ENCODE results near the gene G6PC3. TPM values are rescaled to one million over a fixed set of nuclear protein-coding genes. Genes with fewer than 3 reads are reported as not detected.

Gene G6PC3
- total RNA-seq, 2 donors from 2014 or later, result 18.4 to 19.7 TPM

DNA sequence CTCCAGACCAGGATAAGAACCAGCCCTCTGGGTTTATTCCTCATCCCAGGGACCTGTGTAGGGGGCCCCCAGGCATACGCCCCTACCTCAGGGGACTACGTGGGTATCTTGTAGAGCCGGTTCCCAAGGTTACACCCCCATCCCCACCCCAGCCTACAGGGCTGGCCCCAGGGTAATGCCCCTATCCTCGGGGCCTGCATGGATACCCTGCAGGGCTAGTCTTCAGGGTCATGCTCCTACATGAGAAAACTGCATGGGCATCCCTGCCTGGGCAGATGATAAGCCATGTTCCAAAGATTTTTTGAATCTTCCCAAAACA, 38.7 kb downstream of the G6PC3 start:
- H3K4me3 Mint-ChIP-seq, result no peak overlapping the region
- H3K4me1 Mint-ChIP-seq (ENCODE audit: low read depth), result peaks cover 25% of the 10 kb centered on the region
- H3K27ac Mint-ChIP-seq, result no peak overlapping the region
- H3K9me3 Mint-ChIP-seq, result no peaks in the 10 kb centered on the region
- ATAC-seq (replicated peaks in 1 of 2) (no peak), DNase-seq (no peak)
- H3K27me3 Mint-ChIP-seq (ENCODE audit: low read depth), result no peaks in the 10 kb centered on the region
- no peaks in the 10 kb centered on the region for H3K36me3 Mint-ChIP-seq (ENCODE audit: insufficient read depth in 2 of 2)

DNA sequence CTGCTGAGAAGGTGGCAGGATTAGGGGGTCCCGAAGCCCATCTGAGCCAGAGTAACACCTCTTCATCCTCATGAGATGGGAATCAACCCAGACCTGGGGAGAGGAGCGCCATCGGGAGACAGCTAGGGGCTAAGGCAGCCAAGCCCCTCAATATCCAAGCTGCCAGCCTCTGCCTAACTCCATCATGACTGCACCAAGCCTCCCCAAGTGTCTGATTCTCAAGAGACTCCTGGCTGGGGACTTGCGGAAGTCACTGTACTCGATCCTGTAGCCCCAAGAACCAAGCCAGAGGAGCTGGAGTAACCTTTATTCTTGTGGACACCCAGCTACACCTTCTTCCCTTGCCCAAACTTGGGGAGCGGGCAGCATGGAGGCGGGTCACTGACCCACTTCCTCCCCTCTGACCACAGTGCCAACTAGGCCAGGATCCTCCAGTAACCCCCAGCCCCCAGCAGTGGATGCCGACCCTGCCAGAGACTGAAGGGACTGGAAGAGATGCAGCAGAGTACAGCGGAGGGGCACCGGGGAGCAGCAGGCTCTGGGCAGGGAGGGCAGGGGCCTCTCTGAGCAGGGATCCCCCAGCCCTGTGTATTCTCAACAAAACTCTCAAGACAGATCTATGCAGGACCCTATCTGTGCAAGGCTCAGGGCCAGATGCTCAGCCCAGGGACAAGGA, 39.6 kb downstream of the G6PC3 start:
- Mint-ChIP-seq H3K4me3 (peak overlapping the region in 1 of 2 donors; percentile 70), H3K27ac (no peak overlapping the region), H3K27me3 (ENCODE audit: low read depth) (no peaks in the 10 kb centered on the region), H3K4me1 (ENCODE audit: low read depth) (peaks cover 25% of the 10 kb centered on the region), H3K9me3 (no peaks in the 10 kb centered on the region), H3K36me3 (ENCODE audit: insufficient read depth in 2 of 2) (no peaks in the 10 kb centered on the region)
- ATAC-seq (replicated peaks in 1 of 2), result no peak
- no peak for DNase-seq

DNA sequence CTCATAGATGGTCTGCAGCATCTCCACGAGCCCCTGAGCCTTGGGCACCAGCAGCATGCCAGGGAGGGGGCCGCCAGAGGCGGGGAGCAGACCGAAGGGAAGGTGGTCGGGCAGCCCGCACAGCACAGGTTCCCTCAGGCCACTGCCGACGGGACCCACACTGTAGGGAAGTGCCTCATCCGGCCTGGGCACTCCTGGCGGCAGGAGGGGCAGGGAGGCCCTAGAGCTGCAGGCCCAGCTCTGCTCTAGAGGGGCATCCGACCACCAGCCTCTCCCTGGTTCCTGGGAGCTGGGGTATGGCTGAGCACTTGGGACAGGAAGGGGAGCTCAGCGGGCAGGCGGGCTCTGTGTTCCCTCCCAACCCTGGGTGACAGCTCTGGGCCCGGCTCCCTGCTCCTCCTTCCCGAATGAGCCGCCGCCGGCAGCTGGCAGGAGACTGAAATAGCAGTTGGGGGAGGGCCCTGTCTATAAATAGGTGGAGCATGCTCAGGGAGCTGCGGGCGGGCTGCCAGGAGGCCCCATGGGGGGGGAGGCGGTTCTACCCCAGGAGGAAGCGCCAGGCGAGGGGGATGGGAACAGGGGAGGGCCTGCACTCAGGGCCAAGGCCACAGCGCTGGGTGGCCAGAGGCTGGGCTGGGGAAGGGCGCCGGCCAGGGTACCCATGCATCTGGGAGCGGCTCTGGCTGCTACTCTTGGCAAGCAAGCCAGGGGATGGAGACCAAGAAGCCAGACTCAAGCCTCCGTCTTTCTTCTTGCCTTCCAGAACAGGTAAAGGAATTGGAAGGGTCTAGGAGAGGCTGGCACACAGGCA, 40.5 kb downstream of the G6PC3 start:
- no peak overlapping the region for H3K27ac Mint-ChIP-seq
- H3K4me3 Mint-ChIP-seq, result peak overlapping the region; percentile 55 to 70

DNA sequence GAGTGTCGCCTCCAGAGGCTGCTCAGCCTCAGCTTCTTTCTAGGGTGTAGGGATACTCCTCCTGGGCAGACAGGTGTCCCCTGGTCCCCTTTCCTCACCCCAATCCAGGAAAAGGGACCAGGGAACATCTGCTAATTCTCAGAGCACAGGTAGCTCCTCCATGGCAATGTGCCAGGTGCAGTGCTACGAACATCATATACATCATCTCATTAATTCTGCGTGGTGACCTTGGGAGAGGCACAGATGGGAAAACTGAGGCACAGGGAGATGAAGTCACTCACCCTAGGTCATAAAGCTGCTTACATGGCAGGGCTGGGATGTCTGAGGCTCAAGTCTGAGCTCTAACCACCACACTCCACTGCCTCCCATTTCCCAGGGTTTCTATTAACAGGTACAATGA, 41.2 kb downstream of the G6PC3 start:
- Mint-ChIP-seq H3K27ac (no peak overlapping the region), H3K4me3 (peak overlapping the region in 1 of 2 donors; percentile 70), H3K4me1 (ENCODE audit: low read depth) (peaks cover 25% of the 10 kb centered on the region), H3K9me3 (no peaks in the 10 kb centered on the region), H3K27me3 (ENCODE audit: low read depth) (no peaks in the 10 kb centered on the region), H3K36me3 (ENCODE audit: insufficient read depth in 2 of 2) (no peaks in the 10 kb centered on the region)
- ATAC-seq (replicated peaks in 1 of 2) (no peak), DNase-seq (no peak)

More for the DNA sequence above, 40.5 kb downstream of the G6PC3 start:
- ATAC-seq (replicated peaks in 1 of 2) (peak; percentile 56 to 69), DNase-seq (peak; percentile 45 to 54)
- Mint-ChIP-seq H3K9me3 (no peaks in the 10 kb centered on the region), H3K4me1 (ENCODE audit: low read depth) (peaks cover 25% of the 10 kb centered on the region), H3K36me3 (ENCODE audit: insufficient read depth in 2 of 2) (no peaks in the 10 kb centered on the region), H3K27me3 (ENCODE audit: low read depth) (no peaks in the 10 kb centered on the region)

DNA sequence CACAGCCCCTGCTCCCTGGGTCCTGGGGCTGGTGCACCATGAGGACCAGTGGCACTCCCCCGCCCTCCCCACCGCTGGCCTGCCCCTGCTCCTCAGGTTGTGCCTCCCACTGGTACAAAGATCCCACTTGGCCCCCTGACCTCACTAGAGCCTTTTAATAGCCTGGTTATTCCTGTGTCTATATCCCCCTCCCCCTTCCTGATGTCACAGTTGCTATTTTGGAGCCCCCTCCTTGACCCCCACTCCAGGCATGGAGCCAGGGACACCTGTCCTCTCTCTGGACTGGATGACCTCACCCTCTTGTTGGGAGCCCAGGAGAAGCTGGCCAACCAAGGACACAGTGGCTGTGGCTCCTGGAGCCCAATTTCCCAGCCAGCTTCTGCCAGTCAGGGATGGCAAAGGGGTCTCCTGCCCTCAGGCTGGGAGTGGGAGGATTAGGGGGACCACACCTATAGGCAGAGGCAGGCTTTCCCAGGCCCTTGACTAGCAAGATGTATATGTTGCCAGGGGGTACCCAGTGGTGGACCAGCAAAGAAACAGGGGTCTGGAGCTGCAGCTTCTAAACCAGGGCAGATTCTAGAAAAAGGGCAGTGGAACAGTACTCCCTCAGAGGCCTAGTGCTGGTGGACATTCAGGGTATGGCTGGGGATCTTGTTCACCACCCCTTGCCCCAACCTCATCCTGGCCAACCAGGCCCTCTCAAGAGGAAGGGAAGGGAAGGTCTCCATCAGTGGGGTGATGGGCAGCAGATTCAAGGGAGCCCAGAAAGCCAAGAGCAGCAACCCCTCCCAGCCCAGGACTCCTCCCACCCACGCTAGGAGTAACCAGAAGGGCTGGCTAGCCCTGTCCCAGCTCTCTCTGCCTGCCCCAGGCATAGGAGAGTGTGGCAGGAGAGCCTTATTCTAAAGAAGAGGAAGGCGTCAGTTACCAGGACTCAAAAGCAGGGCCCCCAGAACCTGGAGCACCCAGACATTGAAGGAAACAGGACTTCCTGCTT, 42.0 kb downstream of the G6PC3 start:
- peaks cover 25% of the 10 kb centered on the region for H3K4me1 Mint-ChIP-seq (ENCODE audit: low read depth)
- no peak for DNase-seq
- no peak for ATAC-seq (replicated peaks in 1 of 2)
- no peak overlapping the region for H3K27ac Mint-ChIP-seq
- H3K4me3 Mint-ChIP-seq, result no peak overlapping the region
- H3K36me3 Mint-ChIP-seq (ENCODE audit: insufficient read depth in 2 of 2), result no peaks in the 10 kb centered on the region
- no peaks in the 10 kb centered on the region for H3K27me3 Mint-ChIP-seq (ENCODE audit: low read depth)
- no peaks in the 10 kb centered on the region for H3K9me3 Mint-ChIP-seq

DNA sequence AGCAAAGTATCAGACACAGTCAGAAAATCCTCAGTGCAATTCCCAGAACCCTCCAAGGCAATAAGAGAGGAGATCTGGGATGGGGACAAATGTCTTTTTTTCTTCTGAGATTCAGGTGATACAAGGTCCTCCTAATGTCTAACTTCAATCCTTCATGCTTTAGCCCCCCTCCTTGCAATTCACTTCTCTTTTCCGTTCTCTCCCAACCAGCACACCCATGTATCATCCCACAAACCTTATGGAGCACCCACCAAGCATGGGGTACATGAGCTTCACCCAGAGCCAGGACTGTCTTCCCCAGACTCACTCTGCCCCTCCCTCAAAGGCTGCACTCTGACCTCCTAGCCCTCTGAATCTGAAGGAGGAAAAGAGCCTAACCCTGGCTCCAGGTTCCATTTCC, 42.8 kb downstream of the G6PC3 start:
- H3K36me3 Mint-ChIP-seq (ENCODE audit: insufficient read depth in 2 of 2), result no peaks in the 10 kb centered on the region
- no peak overlapping the region for H3K4me3 Mint-ChIP-seq
- H3K9me3 Mint-ChIP-seq, result no peaks in the 10 kb centered on the region
- DNase-seq, result no peak
- H3K27ac Mint-ChIP-seq, result no peak overlapping the region
- peaks cover 25% of the 10 kb centered on the region for H3K4me1 Mint-ChIP-seq (ENCODE audit: low read depth)
- H3K27me3 Mint-ChIP-seq (ENCODE audit: low read depth), result no peaks in the 10 kb centered on the region
- ATAC-seq (replicated peaks in 1 of 2), result no peak

DNA sequence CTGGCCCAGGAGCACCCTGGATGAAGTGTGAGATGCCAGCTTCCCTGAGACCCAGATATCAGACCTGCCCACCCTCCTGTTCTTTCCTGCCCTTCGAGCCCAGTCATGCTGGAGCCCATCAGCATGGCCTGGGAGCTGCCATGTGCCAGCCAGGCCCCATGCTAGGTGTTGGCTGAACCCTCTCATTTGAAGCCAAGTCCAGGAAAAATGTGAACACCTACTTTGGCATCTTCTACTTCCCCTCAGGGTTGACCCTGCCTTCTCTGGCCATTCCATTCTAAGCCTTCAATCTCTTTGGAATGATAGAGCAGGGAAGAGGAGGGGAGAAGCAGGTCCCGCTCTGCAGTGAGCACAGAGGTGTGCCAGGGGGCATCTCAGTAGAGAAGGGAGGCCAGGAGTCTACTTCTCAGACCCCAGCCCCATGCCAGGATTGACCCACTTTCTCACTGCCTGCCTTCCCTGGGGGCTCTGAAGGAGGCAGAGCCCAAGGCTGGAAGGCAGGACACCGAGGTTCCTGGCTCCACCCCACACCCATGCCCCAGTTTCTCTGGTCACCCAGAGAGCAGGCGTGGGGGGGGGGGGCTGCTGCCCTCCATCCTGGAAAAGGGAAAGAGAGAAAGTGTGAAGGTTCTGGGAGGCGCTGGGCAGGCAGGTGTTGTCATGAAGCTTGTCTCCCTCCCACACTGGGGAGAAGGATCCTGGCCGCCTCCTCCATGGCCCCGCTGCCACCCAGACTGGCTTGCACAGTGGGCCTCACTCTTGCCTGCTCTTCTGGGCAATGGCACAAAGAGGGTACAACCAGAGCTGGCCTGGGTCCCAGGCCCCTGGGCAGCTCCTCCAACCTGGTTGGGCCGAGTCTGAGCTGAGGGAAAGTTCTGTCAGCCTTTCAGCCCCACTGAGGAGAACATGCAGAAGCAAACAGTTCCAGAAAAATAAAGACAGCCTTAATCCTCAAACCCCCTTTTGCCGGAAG, 43.6 kb downstream of the G6PC3 start:
- ATAC-seq (replicated peaks in 1 of 2) (no peak), DNase-seq (no peak)
- H3K27ac Mint-ChIP-seq, result no peak overlapping the region
- H3K4me1 Mint-ChIP-seq (ENCODE audit: low read depth), result peaks cover 25% of the 10 kb centered on the region
- no peaks in the 10 kb centered on the region for H3K9me3 Mint-ChIP-seq
- no peaks in the 10 kb centered on the region for H3K36me3 Mint-ChIP-seq (ENCODE audit: insufficient read depth in 2 of 2)
- no peak overlapping the region for H3K4me3 Mint-ChIP-seq
- H3K27me3 Mint-ChIP-seq (ENCODE audit: low read depth), result no peaks in the 10 kb centered on the region

DNA sequence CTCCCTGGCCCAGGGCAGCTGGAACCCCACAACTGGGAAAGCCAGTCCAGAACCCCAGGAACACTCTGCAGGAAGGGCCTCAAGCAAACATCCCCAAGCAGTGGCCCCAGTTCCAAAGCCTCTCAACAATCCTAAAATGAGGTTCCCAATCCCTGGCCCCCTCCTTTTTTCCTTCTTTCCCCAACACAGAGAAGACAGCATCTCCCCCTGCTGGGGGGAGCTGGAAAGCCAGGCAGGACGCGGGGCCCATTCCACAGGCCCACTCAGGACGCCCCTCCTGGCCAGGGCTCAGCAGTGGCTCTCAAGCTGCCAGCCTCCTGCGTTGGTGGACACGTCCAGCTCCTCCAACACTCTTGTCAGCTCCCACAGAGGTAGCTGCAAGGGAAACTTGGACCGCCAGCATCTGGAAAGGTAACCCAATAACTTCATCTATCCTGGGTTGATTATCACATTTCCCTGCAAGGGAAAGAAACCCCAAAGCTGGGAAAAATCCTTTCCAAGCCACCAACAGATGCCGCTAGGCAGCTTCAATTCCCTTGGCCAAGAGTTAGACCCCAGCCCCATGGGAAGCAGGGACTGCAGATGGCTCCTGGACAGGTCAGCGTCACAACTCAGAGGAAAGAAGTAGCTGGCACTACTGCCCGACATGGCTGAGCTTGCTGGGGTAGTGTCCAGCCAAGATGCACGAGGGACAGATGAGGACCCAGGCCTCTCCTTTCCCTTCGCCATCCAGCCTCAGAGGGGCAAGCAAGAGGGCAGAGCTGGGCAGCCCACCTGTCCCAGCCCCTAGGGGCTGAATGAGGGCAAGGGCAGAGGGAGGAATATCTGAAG, 45.3 kb downstream of the G6PC3 start:
- Mint-ChIP-seq H3K9me3 (no peaks in the 10 kb centered on the region), H3K27ac (no peak overlapping the region), H3K27me3 (ENCODE audit: low read depth) (no peaks in the 10 kb centered on the region), H3K4me1 (ENCODE audit: low read depth) (peaks cover 20% of the 10 kb centered on the region), H3K36me3 (ENCODE audit: insufficient read depth in 2 of 2) (no peaks in the 10 kb centered on the region), H3K4me3 (no peak overlapping the region)
- ATAC-seq (replicated peaks in 1 of 2), result no peak
- peak in 1 of 2 donors; percentile 18 for DNase-seq

DNA sequence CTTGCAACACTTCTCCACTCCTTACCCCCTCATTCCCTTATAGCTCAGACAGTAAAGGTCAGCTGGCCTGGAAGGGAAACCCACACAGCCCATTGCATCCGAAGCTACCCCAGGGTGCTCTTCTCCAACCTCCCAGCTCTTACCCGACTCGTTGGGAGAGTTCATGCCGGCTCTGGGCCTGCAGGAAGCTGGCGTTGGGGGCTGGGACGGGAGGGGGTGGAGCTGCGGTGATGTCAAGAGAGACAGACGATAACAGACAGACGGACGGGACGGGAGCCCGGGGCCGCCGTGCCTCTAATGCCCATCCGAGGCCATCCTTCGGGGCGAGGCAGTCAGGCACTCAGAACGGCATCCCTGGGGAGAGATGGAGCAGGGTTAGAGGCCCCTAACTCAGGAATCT, 46.8 kb downstream of the G6PC3 start:
- no peaks in the 10 kb centered on the region for H3K36me3 Mint-ChIP-seq (ENCODE audit: insufficient read depth in 2 of 2)
- ATAC-seq (replicated peaks in 1 of 2), result no peak
- no peak for DNase-seq
- H3K27ac Mint-ChIP-seq, result no peak overlapping the region
- no peak overlapping the region for H3K4me3 Mint-ChIP-seq
- peaks cover 17% of the 10 kb centered on the region for H3K4me1 Mint-ChIP-seq (ENCODE audit: low read depth)
- no peaks in the 10 kb centered on the region for H3K9me3 Mint-ChIP-seq
- no peaks in the 10 kb centered on the region for H3K27me3 Mint-ChIP-seq (ENCODE audit: low read depth)

DNA sequence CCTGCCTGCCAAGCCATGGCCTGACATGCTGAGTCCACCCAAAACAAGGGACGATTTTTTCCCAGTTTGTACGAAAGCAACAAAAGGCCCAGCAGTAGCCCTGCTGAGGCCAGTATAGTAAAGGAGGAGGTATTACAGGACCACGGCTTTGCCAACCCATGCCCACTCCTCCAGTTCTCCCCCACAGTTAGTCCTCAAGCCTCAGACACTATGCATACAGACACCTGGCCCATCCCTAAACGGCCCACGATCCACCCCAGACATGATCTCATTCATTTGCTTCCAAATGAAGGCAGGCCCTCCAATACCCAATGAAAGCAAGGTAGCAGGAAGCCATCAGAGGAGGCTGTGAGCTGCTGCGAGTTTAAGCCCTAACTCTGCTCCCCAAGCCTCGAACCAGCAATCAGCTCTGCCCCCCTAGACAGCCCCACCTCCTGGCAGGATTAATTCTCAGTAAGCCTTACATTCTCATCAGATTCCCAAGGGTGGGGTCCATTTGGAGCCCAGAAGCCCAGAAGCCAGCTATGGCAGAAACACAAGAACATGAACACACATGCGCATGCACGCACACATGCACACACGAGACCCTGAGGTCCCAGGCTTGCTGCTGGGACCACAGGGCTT, 48.0 kb downstream of the G6PC3 start:
- Mint-ChIP-seq H3K27me3 (ENCODE audit: low read depth) (no peaks in the 10 kb centered on the region), H3K4me1 (ENCODE audit: low read depth) (peaks cover 17% of the 10 kb centered on the region), H3K9me3 (no peaks in the 10 kb centered on the region), H3K36me3 (ENCODE audit: insufficient read depth in 2 of 2) (peaks cover 0 to 4% of the 10 kb centered on the region in 2 donors), H3K27ac (no peak overlapping the region), H3K4me3 (no peak overlapping the region)
- no peak for ATAC-seq (replicated peaks in 1 of 2)
- DNase-seq, result no peak

DNA sequence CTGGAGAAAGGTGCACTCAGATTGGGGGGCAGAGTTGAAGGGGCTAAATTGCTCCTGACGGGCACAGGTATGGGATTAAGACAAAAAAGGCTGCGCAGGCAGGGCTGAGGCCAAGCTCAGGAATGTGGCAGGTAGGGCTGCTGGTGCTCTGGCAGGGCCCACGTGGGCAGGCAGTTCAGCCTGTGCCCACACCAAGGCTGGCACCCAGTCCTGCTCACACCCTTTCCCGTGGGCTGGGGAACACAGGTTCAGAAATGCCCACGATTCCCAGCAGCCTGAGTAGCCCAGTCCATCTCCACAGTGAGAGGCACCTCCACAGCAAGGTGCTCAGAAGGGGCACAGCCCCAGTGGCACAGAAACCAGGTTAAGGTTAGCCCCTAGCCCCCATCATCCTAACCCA, 48.5 kb downstream of the G6PC3 start:
- no peaks in the 10 kb centered on the region for H3K9me3 Mint-ChIP-seq
- H3K36me3 Mint-ChIP-seq (ENCODE audit: insufficient read depth in 2 of 2), result peaks cover 0 to 4% of the 10 kb centered on the region in 2 donors
- ATAC-seq (replicated peaks in 1 of 2) (no peak), DNase-seq (no peak)
- peaks cover 19% of the 10 kb centered on the region for H3K4me1 Mint-ChIP-seq (ENCODE audit: low read depth)
- no peak overlapping the region for H3K4me3 Mint-ChIP-seq
- no peak overlapping the region for H3K27ac Mint-ChIP-seq
- H3K27me3 Mint-ChIP-seq (ENCODE audit: low read depth), result no peaks in the 10 kb centered on the region
